ENCODE data around the gene HYDIN.

- TF ChIP-seq CTCF (conservative IDR thresholded peaks at IDR 0.05) (no peak), ZFX (IDR thresholded peaks at IDR 0.05) (no peak)
These were observed 24.5 kb upstream of the HYDIN start for GRCh38 chr16:71254832-71255525.
